ENCODE results near the gene BUD31.
A peak's percentile ranks its signal among the peaks of the same experiment; 100 is the strongest.
"Not testable (repeated sequence)": the region's sequence is repeated elsewhere in the genome, so short reads cannot be mapped to it uniquely, and the experiment has no call there.

Gene BUD31

GRCh38 chr7:99399597-99399996, 9.2 kb upstream of the BUD31 start:
- Mint-ChIP-seq H3K9me3 (no peaks in the 10 kb centered on the region), H3K36me3 (ENCODE audit: low read depth) (peaks cover 100% of the 10 kb centered on the region), H3K27me3 (no peaks in the 10 kb centered on the region), H3K27ac (peak overlapping the region; percentile 24), H3K4me3 (no peak overlapping the region), H3K4me1 (ENCODE audit: low read depth) (peaks cover 43% of the 10 kb centered on the region)
- intact Hi-C loops (cut with micrococcal nuclease) = no loop called here

- Mint-ChIP-seq H3K4me1 (ENCODE audit: low read depth) (peaks cover 44% of the 10 kb centered on the region), H3K4me3 (no peak overlapping the region), H3K36me3 (ENCODE audit: low read depth) (peaks cover 79% of the 10 kb centered on the region), H3K9me3 (no peaks in the 10 kb centered on the region), H3K27ac (no peak overlapping the region), H3K27me3 (no peaks in the 10 kb centered on the region)
- intact Hi-C loops (cut with micrococcal nuclease) = no loop called here
These were observed 5.9 kb upstream of the BUD31 start for GRCh38 chr7:99402854-99403253.

- H3K27ac Mint-ChIP-seq = no peak overlapping the region
- intact Hi-C loops (cut with micrococcal nuclease) = no loop called here
- H3K4me1 Mint-ChIP-seq (ENCODE audit: low read depth) = peaks cover 37% of the 10 kb centered on the region
- no peaks in the 10 kb centered on the region for H3K27me3 Mint-ChIP-seq
- no peaks in the 10 kb centered on the region for H3K9me3 Mint-ChIP-seq
- peaks cover 79% of the 10 kb centered on the region for H3K36me3 Mint-ChIP-seq (ENCODE audit: low read depth)
- H3K4me3 Mint-ChIP-seq = no peak overlapping the region
These were observed 5.0 kb upstream of the BUD31 start for GRCh38 chr7:99403764-99404163.

GRCh38 chr7:99404235-99404976, 4.4 kb upstream of the BUD31 start:
- Mint-ChIP-seq H3K4me3 (no peak overlapping the region), H3K27ac (no peak overlapping the region), H3K36me3 (ENCODE audit: low read depth) (peaks cover 79% of the 10 kb centered on the region), H3K4me1 (ENCODE audit: low read depth) (peaks cover 33% of the 10 kb centered on the region), H3K9me3 (no peaks in the 10 kb centered on the region), H3K27me3 (no peaks in the 10 kb centered on the region)
- intact Hi-C loops (cut with micrococcal nuclease) = no loop called here

- Mint-ChIP-seq H3K4me3 (no peak overlapping the region), H3K27ac (no peak overlapping the region), H3K36me3 (ENCODE audit: low read depth) (peaks cover 77% of the 10 kb centered on the region), H3K4me1 (ENCODE audit: low read depth) (peaks cover 37% of the 10 kb centered on the region), H3K27me3 (no peaks in the 10 kb centered on the region), H3K9me3 (no peaks in the 10 kb centered on the region)
- intact Hi-C loops (cut with micrococcal nuclease) = no loop called here
These were observed 3.8 kb upstream of the BUD31 start for GRCh38 chr7:99404977-99405320.

GRCh38 chr7:99406557-99406956, 2.2 kb upstream of the BUD31 start:
- H3K27me3 Mint-ChIP-seq = no peaks in the 10 kb centered on the region
- H3K4me1 Mint-ChIP-seq (ENCODE audit: low read depth) = peaks cover 48% of the 10 kb centered on the region
- peaks cover 77% of the 10 kb centered on the region for H3K36me3 Mint-ChIP-seq (ENCODE audit: low read depth)
- intact Hi-C loops (cut with micrococcal nuclease) = no loop called here
- H3K27ac Mint-ChIP-seq = no peak overlapping the region
- no peak overlapping the region for H3K4me3 Mint-ChIP-seq
- no peaks in the 10 kb centered on the region for H3K9me3 Mint-ChIP-seq

- Mint-ChIP-seq H3K9me3 (no peaks in the 10 kb centered on the region), H3K36me3 (ENCODE audit: low read depth) (peaks cover 77% of the 10 kb centered on the region), H3K4me1 (ENCODE audit: low read depth) (peaks cover 48% of the 10 kb centered on the region), H3K4me3 (peak overlapping the region; percentile 97), H3K27me3 (no peaks in the 10 kb centered on the region), H3K27ac (peak overlapping the region; percentile 90)
- intact Hi-C loops (cut with micrococcal nuclease) = loop anchor here (2.0 kb wide), 2 partner anchors 33 to 63 kb away; partner anchors contain the start of gene ARPC1B
These were observed 844 bp upstream of the BUD31 start for GRCh38 chr7:99407872-99408378.

- peak overlapping the region; percentile 90 for H3K27ac Mint-ChIP-seq
- H3K4me3 Mint-ChIP-seq = peak overlapping the region; percentile 97
- intact Hi-C loops (cut with micrococcal nuclease) = loop anchor here (2.0 kb wide), 2 partner anchors 34 to 62 kb away; partner anchors contain the start of gene ARPC1B
- H3K9me3 Mint-ChIP-seq = no peaks in the 10 kb centered on the region
- no peaks in the 10 kb centered on the region for H3K27me3 Mint-ChIP-seq
- peaks cover 36% of the 10 kb centered on the region for H3K4me1 Mint-ChIP-seq (ENCODE audit: low read depth)
- H3K36me3 Mint-ChIP-seq (ENCODE audit: low read depth) = peaks cover 76% of the 10 kb centered on the region
These were observed 413 bp downstream of the BUD31 start for GRCh38 chr7:99409192-99409572.

- Mint-ChIP-seq H3K9me3 (peaks cover 4% of the 10 kb centered on the region), H3K36me3 (ENCODE audit: low read depth) (peaks cover 76% of the 10 kb centered on the region), H3K4me3 (peak overlapping the region; percentile 97), H3K4me1 (ENCODE audit: low read depth) (peaks cover 31% of the 10 kb centered on the region), H3K27me3 (no peaks in the 10 kb centered on the region), H3K27ac (peak overlapping the region; percentile 90)
- intact Hi-C loops (cut with micrococcal nuclease) = loop anchor here (2.0 kb wide), 2 partner anchors 35 to 61 kb away; partner anchors contain the start of gene ARPC1B
These were observed 1.0 kb downstream of the BUD31 start for GRCh38 chr7:99409806-99410205.

GRCh38 chr7:99410635-99411034, 1.9 kb downstream of the BUD31 start:
- intact Hi-C loops (cut with micrococcal nuclease) = no loop called here
- no peak overlapping the region for H3K4me3 Mint-ChIP-seq
- H3K9me3 Mint-ChIP-seq = peaks cover 11% of the 10 kb centered on the region
- peak overlapping the region; percentile 90 for H3K27ac Mint-ChIP-seq
- H3K4me1 Mint-ChIP-seq (ENCODE audit: low read depth) = peaks cover 31% of the 10 kb centered on the region
- H3K27me3 Mint-ChIP-seq = no peaks in the 10 kb centered on the region
- peaks cover 79% of the 10 kb centered on the region for H3K36me3 Mint-ChIP-seq (ENCODE audit: low read depth)

GRCh38 chr7:99415513-99416127, 6.9 kb downstream of the BUD31 start:
- Mint-ChIP-seq H3K9me3 (peaks cover 11% of the 10 kb centered on the region), H3K36me3 (ENCODE audit: low read depth) (peaks cover 99% of the 10 kb centered on the region)
- H3K4me1 Mint-ChIP-seq (ENCODE audit: low read depth); H3K4me3 Mint-ChIP-seq; H3K27me3 Mint-ChIP-seq; H3K27ac Mint-ChIP-seq; intact Hi-C loops (cut with micrococcal nuclease): not testable (repeated sequence)

- Mint-ChIP-seq H3K27me3 (no peaks in the 10 kb centered on the region), H3K36me3 (ENCODE audit: low read depth) (peaks cover 92% of the 10 kb centered on the region), H3K27ac (no peak overlapping the region), H3K4me3 (no peak overlapping the region), H3K9me3 (peaks cover 11% of the 10 kb centered on the region), H3K4me1 (ENCODE audit: low read depth) (no peaks in the 10 kb centered on the region)
- intact Hi-C loops (cut with micrococcal nuclease) = no loop called here
These were observed 9.5 kb downstream of the BUD31 start for GRCh38 chr7:99418260-99418659.

- no peaks in the 10 kb centered on the region for H3K4me1 Mint-ChIP-seq (ENCODE audit: low read depth)
- no peak overlapping the region for H3K27ac Mint-ChIP-seq
- no peak overlapping the region for H3K4me3 Mint-ChIP-seq
- intact Hi-C loops (cut with micrococcal nuclease) = no loop called here
- no peaks in the 10 kb centered on the region for H3K27me3 Mint-ChIP-seq
- H3K9me3 Mint-ChIP-seq = peaks cover 10% of the 10 kb centered on the region
- H3K36me3 Mint-ChIP-seq (ENCODE audit: low read depth) = peaks cover 93% of the 10 kb centered on the region
These were observed 10.7 kb downstream of the BUD31 start for GRCh38 chr7:99419323-99420021.

- intact Hi-C loops (cut with micrococcal nuclease) = no loop called here
- Mint-ChIP-seq H3K27ac (no peak overlapping the region), H3K36me3 (ENCODE audit: low read depth) (peaks cover 93% of the 10 kb centered on the region), H3K27me3 (no peaks in the 10 kb centered on the region), H3K4me1 (ENCODE audit: low read depth) (no peaks in the 10 kb centered on the region), H3K4me3 (no peak overlapping the region), H3K9me3 (peaks cover 3% of the 10 kb centered on the region)
These were observed 11.4 kb downstream of the BUD31 start for GRCh38 chr7:99420213-99420612.
